ENCODE measurements around the gene CDA.

DNA sequence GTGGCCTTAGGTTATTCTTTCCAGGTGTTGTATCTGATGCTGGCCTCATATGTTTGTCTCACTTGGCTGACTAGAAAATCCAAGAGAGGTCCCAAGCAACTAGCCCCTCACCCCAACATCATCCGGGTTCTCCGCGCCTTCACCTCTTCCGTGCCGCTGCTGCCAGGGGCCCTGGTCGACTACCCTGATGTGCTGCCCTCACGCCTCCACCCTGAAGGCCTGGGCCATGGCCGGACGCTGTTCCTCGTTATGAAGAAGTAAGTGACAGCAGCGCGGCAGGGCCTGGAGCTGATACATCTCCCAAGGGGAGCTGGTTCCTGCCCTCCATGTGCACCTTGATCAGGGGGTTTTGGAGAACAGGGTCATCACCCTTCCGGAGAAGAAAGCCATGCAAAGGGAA is 55.5 kb downstream of the CDA start:
- TF ChIP-seq, protein P1, sequence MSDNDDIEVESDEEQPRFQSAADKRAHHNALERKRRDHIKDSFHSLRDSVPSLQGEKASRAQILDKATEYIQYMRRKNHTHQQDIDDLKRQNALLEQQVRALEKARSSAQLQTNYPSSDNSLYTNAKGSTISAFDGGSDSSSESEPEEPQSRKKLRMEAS (IDR thresholded peaks at IDR 0.05; ENCODE audit: low read depth, low read length): no peak
- TF ChIP-seq CTCF (IDR thresholded peaks at IDR 0.05; ENCODE audit: low read depth, low read length) (no peak), POLR2A (IDR thresholded peaks at IDR 0.05; ENCODE audit: extremely low read depth, insufficient read length) (no peak)

All from NB4 (cell line).